HL-60 (cell line): Measurements from ENCODE around the gene USP32.

ENCODE experiments used
- DNase-seq, 2 experiments: peaks; one replicate each; pipeline ENCODE4 v3.0.0-alpha.2; 2010 to 2020; ENCODE audit warnings: low read depth in 1 of 2, low spot score in 1 of 2
- H3K27ac ChIP-seq: fragments of 250-450 bp; sonication (Bioruptor Pico); replicated peaks from 2 replicates; pipeline ENCODE4 v1.5.1; 2020; ENCODE audit warnings: mild to moderate bottlenecking, moderate library complexity
- H3K27me3 ChIP-seq: fragments of 250-450 bp; sonication (Bioruptor Pico); 2 replicates; pipeline ENCODE4 v1.5.1; 2021; ENCODE audit warnings: mild to moderate bottlenecking, moderate library complexity; ENCODE audit not compliant: insufficient read depth, poor library complexity, severe bottlenecking
- H3K4me3 ChIP-seq: replicated peaks from 2 replicates; pipeline ENCODE4 v1.5.1; 2011; ENCODE audit warnings: mild to moderate bottlenecking, control low read depth, low read length; ENCODE audit not compliant: insufficient read depth
- GABPA ChIP-seq: IDR thresholded peaks from 2 replicates; pipeline ENCODE4 v1.6.1; 2012; ENCODE audit warnings: low read depth
- POLR2AphosphoS5 ChIP-seq: IDR thresholded peaks from 2 replicates; pipeline ENCODE4 v1.6.1; 2012; ENCODE audit warnings: low read depth
- SPI1 ChIP-seq: IDR thresholded peaks from 2 replicates; pipeline ENCODE4 v1.6.1; 2012; ENCODE audit warnings: low read depth, mild to moderate bottlenecking, borderline replicate concordance
- TF ChIP-seq, protein P1 (sequence below): IDR thresholded peaks from one replicate; pipeline ENCODE4 v1.5.1; 2011; ENCODE audit warnings: low read length, control low read depth, inconsistent platforms; ENCODE audit not compliant: insufficient read depth
- TF ChIP-seq, protein P2 (sequence below): IDR thresholded peaks from 2 replicates; pipeline ENCODE4 v1.6.1; 2012; ENCODE audit warnings: low read depth; ENCODE audit not compliant: insufficient replicate concordance

Gene USP32

DNA sequence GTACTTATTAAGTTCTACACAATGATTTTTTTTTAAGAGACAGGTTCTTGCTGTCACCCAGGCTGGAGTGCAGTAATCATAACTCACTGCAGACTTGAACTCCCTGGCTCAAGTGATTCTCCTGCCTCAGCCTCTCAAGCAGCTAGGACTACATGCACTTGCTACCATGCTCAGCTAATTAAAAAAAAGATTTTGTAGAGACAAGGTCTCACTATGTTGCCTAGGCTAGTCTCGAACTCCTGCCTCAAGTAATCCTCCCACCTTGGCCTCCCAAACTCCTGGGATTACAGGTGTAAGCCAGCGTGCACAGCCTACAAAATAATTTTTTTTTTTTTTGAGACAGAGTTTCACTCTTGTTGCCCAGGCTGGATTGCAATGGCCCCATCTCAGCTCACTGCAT is 22.2 kb downstream of the USP32 start:
- no peaks in the 10 kb centered on the region for H3K27me3 ChIP-seq
- TF ChIP-seq POLR2AphosphoS5 (no peak), SPI1 (no peak), GABPA (no peak)
- TF ChIP-seq, protein P1, sequence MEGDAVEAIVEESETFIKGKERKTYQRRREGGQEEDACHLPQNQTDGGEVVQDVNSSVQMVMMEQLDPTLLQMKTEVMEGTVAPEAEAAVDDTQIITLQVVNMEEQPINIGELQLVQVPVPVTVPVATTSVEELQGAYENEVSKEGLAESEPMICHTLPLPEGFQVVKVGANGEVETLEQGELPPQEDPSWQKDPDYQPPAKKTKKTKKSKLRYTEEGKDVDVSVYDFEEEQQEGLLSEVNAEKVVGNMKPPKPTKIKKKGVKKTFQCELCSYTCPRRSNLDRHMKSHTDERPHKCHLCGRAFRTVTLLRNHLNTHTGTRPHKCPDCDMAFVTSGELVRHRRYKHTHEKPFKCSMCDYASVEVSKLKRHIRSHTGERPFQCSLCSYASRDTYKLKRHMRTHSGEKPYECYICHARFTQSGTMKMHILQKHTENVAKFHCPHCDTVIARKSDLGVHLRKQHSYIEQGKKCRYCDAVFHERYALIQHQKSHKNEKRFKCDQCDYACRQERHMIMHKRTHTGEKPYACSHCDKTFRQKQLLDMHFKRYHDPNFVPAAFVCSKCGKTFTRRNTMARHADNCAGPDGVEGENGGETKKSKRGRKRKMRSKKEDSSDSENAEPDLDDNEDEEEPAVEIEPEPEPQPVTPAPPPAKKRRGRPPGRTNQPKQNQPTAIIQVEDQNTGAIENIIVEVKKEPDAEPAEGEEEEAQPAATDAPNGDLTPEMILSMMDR, result no peak
- TF ChIP-seq, protein P2, sequence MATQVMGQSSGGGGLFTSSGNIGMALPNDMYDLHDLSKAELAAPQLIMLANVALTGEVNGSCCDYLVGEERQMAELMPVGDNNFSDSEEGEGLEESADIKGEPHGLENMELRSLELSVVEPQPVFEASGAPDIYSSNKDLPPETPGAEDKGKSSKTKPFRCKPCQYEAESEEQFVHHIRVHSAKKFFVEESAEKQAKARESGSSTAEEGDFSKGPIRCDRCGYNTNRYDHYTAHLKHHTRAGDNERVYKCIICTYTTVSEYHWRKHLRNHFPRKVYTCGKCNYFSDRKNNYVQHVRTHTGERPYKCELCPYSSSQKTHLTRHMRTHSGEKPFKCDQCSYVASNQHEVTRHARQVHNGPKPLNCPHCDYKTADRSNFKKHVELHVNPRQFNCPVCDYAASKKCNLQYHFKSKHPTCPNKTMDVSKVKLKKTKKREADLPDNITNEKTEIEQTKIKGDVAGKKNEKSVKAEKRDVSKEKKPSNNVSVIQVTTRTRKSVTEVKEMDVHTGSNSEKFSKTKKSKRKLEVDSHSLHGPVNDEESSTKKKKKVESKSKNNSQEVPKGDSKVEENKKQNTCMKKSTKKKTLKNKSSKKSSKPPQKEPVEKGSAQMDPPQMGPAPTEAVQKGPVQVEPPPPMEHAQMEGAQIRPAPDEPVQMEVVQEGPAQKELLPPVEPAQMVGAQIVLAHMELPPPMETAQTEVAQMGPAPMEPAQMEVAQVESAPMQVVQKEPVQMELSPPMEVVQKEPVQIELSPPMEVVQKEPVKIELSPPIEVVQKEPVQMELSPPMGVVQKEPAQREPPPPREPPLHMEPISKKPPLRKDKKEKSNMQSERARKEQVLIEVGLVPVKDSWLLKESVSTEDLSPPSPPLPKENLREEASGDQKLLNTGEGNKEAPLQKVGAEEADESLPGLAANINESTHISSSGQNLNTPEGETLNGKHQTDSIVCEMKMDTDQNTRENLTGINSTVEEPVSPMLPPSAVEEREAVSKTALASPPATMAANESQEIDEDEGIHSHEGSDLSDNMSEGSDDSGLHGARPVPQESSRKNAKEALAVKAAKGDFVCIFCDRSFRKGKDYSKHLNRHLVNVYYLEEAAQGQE, result no peak
- H3K27ac ChIP-seq, result peak overlapping the region; percentile 77; the same call in 1 of the 2 replicates
- H3K4me3 ChIP-seq, result no peak overlapping the region
- DNase-seq, result no peak

DNA sequence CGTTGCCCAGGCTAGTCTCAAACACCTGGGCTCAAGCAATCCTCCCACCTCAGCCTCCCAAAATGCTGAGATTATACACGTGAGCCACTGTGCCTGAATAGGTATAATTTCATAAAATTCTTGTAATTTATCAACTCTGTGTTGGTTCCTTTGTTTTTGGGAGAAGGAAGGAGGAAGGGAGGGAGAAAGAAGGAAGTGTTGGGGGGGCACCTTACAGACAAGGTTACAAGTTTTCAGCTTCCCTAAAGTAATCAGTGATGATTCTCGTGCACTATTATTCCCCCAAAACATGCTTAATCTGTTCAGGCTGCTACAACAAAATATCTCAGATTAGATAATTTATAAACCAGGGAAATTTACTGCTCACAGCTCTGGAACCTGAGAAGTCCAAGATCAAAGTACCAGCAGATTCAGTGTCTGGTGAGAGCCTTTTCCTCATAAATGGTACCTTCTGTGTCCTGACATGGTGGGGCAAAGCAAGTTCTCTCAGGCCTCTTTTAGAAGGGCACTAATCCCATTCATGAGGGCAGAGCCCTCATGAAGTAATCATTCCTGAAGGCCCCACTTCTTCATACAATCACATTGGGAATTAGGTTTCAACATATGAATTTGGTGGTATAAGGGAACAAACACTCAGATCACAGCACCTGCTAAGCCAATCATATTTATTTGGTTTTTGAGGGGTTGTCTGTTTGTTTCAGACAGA is 28.1 kb downstream of the USP32 start:
- H3K27me3 ChIP-seq, result no peaks in the 10 kb centered on the region
- peak in 1 of 2 experiments; percentile 26 for DNase-seq
- H3K4me3 ChIP-seq, result no peak overlapping the region
- H3K27ac ChIP-seq, result no peak overlapping the region
- TF ChIP-seq SPI1, result peak; percentile 75
- TF ChIP-seq, protein P2, result no peak

DNA sequence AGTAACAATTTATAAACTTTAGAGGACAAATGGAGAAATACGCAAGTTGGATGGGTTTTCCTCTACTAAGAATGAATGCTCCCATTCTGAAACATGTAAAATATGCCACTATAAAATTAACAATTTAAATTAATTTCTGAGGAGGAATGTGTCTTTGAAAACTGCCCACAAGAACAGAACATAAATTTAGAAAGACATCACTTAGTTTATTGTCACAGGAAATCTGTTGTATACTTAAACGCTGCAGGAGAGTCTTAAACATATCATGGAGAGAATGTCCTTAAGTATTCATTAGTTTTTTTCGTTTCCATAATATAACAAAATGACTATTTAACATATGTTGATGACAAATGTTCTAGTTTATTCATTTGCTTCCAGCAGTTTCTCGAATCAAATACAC is 29.6 kb downstream of the USP32 start:
- Histone ChIP-seq H3K27ac (no peak overlapping the region), H3K4me3 (no peak overlapping the region), H3K27me3 (no peaks in the 10 kb centered on the region)
- TF ChIP-seq, protein P2, result no peak
- TF ChIP-seq SPI1, result no peak
- no peak for DNase-seq

DNA sequence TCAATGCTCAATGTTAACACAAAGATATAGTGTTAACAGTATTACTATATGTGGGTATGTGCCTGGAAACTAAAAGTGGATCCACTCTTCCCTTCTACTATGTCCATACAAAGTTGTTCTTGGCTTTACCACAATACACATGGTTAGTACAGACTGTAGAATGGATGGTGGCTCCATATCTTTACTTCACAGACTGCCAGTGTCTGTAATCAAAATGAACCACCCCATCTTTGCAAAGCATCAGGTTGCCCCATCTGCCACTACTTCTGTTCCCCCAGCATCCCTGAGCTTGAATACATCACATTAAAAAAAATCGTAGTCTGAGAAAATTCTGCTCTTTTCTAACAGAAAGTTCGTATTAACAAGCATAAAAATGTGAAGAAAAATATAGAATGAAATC is 30.0 kb downstream of the USP32 start:
- H3K27ac ChIP-seq, result no peak overlapping the region
- H3K27me3 ChIP-seq, result no peaks in the 10 kb centered on the region
- DNase-seq, result no peak
- no peak overlapping the region for H3K4me3 ChIP-seq
- TF ChIP-seq, protein P1, result no peak
- no peak for TF ChIP-seq SPI1
- TF ChIP-seq GABPA, result no peak
- no peak for TF ChIP-seq POLR2AphosphoS5
- TF ChIP-seq, protein P2, result no peak
